ENCODE data around the gene RFPL2. TPM values are rescaled to one million over a fixed set of nuclear protein-coding genes. Genes with fewer than 3 reads are reported as not detected.
"Not testable (repeated sequence)": the region's sequence is repeated elsewhere in the genome, so short reads cannot be mapped to it uniquely, and the experiment has no call there.

The RFPL2 gene
- total RNA-seq, 1 experiment from 2014 or later, result not detected

- Histone ChIP-seq H4K20me1 (ENCODE audit: insufficient read depth) (no peaks in the 10 kb centered on the region), H3K4me2 (no peak within 1 kb of the TSS), H3F3A (ENCODE audit: insufficient read depth, low read depth) (no peaks in the 10 kb centered on the region), H3K36me3 (ENCODE audit: low read depth) (no peaks in the 10 kb centered on the region), H3K27ac (no peak within 1 kb of the TSS), H3K4me1 (replicated peaks; ENCODE audit: insufficient read depth) (no peaks in the 10 kb centered on the region), H3K9me3 (ENCODE audit: insufficient read depth, low read depth) (no peaks in the 10 kb centered on the region), H3K4me3 (no peak within 1 kb of the TSS), H3K27me3 (ENCODE audit: insufficient read depth, low read depth) (peaks cover 82% of the 10 kb centered on the region), H2AFZ (no peak within 1 kb of the TSS), H3K79me2 (ENCODE audit: low read depth) (no peaks in the 10 kb centered on the region), H3K9me2 (ENCODE audit: insufficient read depth) (no peaks in the 10 kb centered on the region)
- TF ChIP-seq EZH2 (IDR thresholded peaks at IDR 0.05; ENCODE audit: low read depth) (no peak), CTCF (conservative IDR thresholded peaks at IDR 0.05) (no peak)
- intact Hi-C loops (cut with micrococcal nuclease; ENCODE audit: unreplicated experiment), result no loop called here
- DNase-seq, result no peak
- no TSS peak for BruUV-seq (replicated peaks)
- ChIA-PET CTCF (no interaction called here), POLR2A (ENCODE audit: unreplicated experiment) (no interaction called here)
Measured at GRCh38 chr22:32158712-32159533, 46.0 kb downstream of the RFPL2 start, which contains the start of gene C22orf42. C22orf42 (minus strand) TSS chr22:32159303; CDS start chr22:32159215, 88 bp downstream.

- H3K4me2 ChIP-seq; DNase-seq; intact Hi-C loops (cut with micrococcal nuclease; ENCODE audit: unreplicated experiment); H2AFZ ChIP-seq; BruUV-seq (replicated peaks); H3K9me3 ChIP-seq (ENCODE audit: insufficient read depth, low read depth); H3F3A ChIP-seq (ENCODE audit: insufficient read depth, low read depth); H3K36me3 ChIP-seq (ENCODE audit: low read depth); CTCF ChIA-PET; H3K27ac ChIP-seq; H3K9me2 ChIP-seq (ENCODE audit: insufficient read depth); H4K20me1 ChIP-seq (ENCODE audit: insufficient read depth); POLR2A ChIA-PET (ENCODE audit: unreplicated experiment); H3K4me1 ChIP-seq (replicated peaks; ENCODE audit: insufficient read depth); H3K79me2 ChIP-seq (ENCODE audit: low read depth); H3K4me3 ChIP-seq: not testable (repeated sequence)
- peaks cover 81% of the 10 kb centered on the region for H3K27me3 ChIP-seq (ENCODE audit: insufficient read depth, low read depth)
Measured at GRCh38 chr22:32157632-32158031, 47.2 kb downstream of the RFPL2 start.

- DNase-seq; BruUV-seq (replicated peaks); intact Hi-C loops (cut with micrococcal nuclease; ENCODE audit: unreplicated experiment); H3K9me2 ChIP-seq (ENCODE audit: insufficient read depth); H3K4me3 ChIP-seq; H3F3A ChIP-seq (ENCODE audit: insufficient read depth, low read depth); H3K4me2 ChIP-seq; H3K79me2 ChIP-seq (ENCODE audit: low read depth); H3K9me3 ChIP-seq (ENCODE audit: insufficient read depth, low read depth); H3K36me3 ChIP-seq (ENCODE audit: low read depth); CTCF ChIA-PET; H3K27ac ChIP-seq; H4K20me1 ChIP-seq (ENCODE audit: insufficient read depth); H3K4me1 ChIP-seq (replicated peaks; ENCODE audit: insufficient read depth); POLR2A ChIA-PET (ENCODE audit: unreplicated experiment); H2AFZ ChIP-seq: not testable (repeated sequence)
- H3K27me3 ChIP-seq (ENCODE audit: insufficient read depth, low read depth), result peaks cover 71% of the 10 kb centered on the region
Measured at GRCh38 chr22:32154727-32155126, 50.1 kb downstream of the RFPL2 start.

- H3K36me3 ChIP-seq (ENCODE audit: low read depth); DNase-seq; H3K4me3 ChIP-seq; H2AFZ ChIP-seq; H3K9me2 ChIP-seq (ENCODE audit: insufficient read depth); intact Hi-C loops (cut with micrococcal nuclease; ENCODE audit: unreplicated experiment); H3K9me3 ChIP-seq (ENCODE audit: insufficient read depth, low read depth); H3K27ac ChIP-seq; H3K4me1 ChIP-seq (replicated peaks; ENCODE audit: insufficient read depth); H3F3A ChIP-seq (ENCODE audit: insufficient read depth, low read depth); H3K4me2 ChIP-seq; H3K79me2 ChIP-seq (ENCODE audit: low read depth); POLR2A ChIA-PET (ENCODE audit: unreplicated experiment); CTCF ChIA-PET; BruUV-seq (replicated peaks); H4K20me1 ChIP-seq (ENCODE audit: insufficient read depth): not testable (repeated sequence)
- peaks cover 58% of the 10 kb centered on the region for H3K27me3 ChIP-seq (ENCODE audit: insufficient read depth, low read depth)
Measured at GRCh38 chr22:32151641-32152040, 53.2 kb downstream of the RFPL2 start.

- BruUV-seq (replicated peaks); H3K79me2 ChIP-seq (ENCODE audit: low read depth); H2AFZ ChIP-seq; CTCF ChIA-PET; POLR2A ChIA-PET (ENCODE audit: unreplicated experiment); DNase-seq; H3K9me2 ChIP-seq (ENCODE audit: insufficient read depth); H3K9me3 ChIP-seq (ENCODE audit: insufficient read depth, low read depth); H3K27ac ChIP-seq; H4K20me1 ChIP-seq (ENCODE audit: insufficient read depth); H3K4me2 ChIP-seq; intact Hi-C loops (cut with micrococcal nuclease; ENCODE audit: unreplicated experiment); H3F3A ChIP-seq (ENCODE audit: insufficient read depth, low read depth); H3K4me1 ChIP-seq (replicated peaks; ENCODE audit: insufficient read depth); H3K4me3 ChIP-seq; H3K36me3 ChIP-seq (ENCODE audit: low read depth): not testable (repeated sequence)
- H3K27me3 ChIP-seq (ENCODE audit: insufficient read depth, low read depth), result peaks cover 53% of the 10 kb centered on the region
Measured at GRCh38 chr22:32150647-32151046, 54.2 kb downstream of the RFPL2 start.

- H3F3A ChIP-seq (ENCODE audit: insufficient read depth, low read depth); CTCF ChIA-PET; H3K4me2 ChIP-seq: not testable (repeated sequence)
Measured at GRCh38 chr22:32148372-32148771, 56.5 kb downstream of the RFPL2 start.

More at GRCh38 chr22:32148372-32148771, 56.5 kb downstream of the RFPL2 start:
- H3K4me3 ChIP-seq; H4K20me1 ChIP-seq (ENCODE audit: insufficient read depth); BruUV-seq (replicated peaks); H3K27ac ChIP-seq; H3K9me3 ChIP-seq (ENCODE audit: insufficient read depth, low read depth); H3K36me3 ChIP-seq (ENCODE audit: low read depth); H3K9me2 ChIP-seq (ENCODE audit: insufficient read depth); DNase-seq; H3K4me1 ChIP-seq (replicated peaks; ENCODE audit: insufficient read depth); H3K79me2 ChIP-seq (ENCODE audit: low read depth); H2AFZ ChIP-seq; intact Hi-C loops (cut with micrococcal nuclease; ENCODE audit: unreplicated experiment); POLR2A ChIA-PET (ENCODE audit: unreplicated experiment): not testable (repeated sequence)
- peaks cover 38% of the 10 kb centered on the region for H3K27me3 ChIP-seq (ENCODE audit: insufficient read depth, low read depth)

Data from PC-9 (cell line).